Kidney epithelial cell (primary cell): ENCODE data around the gene S100G. TPM values are rescaled to one million over a fixed set of nuclear protein-coding genes. Genes with fewer than 3 reads are reported as not detected.

Experiments
- DNase-seq: peaks from one replicate; pipeline ENCODE4 v3.0.0-alpha.2; 2010; ENCODE audit warnings: low read depth
- H3K27me3 ChIP-seq: 2 replicates; pipeline ENCODE4 v1.6.0; 2011; ENCODE audit warnings: low read length; ENCODE audit not compliant: control insufficient read depth, insufficient read depth
- H3K36me3 ChIP-seq: 2 replicates; pipeline ENCODE4 v1.5.1; 2011; ENCODE audit warnings: low read length; ENCODE audit not compliant: control insufficient read depth, insufficient read depth
- H3K4me3 ChIP-seq: 2 replicates; pipeline ENCODE4 v1.5.1; 2011; ENCODE audit warnings: low read depth, mild to moderate bottlenecking, control low read depth, low read length
- CTCF ChIP-seq: IDR thresholded peaks from 2 replicates; pipeline ENCODE4 v1.5.1; 2011; ENCODE audit warnings: mild to moderate bottlenecking, moderate library complexity, low read length, control low read depth, inconsistent platforms; ENCODE audit not compliant: insufficient read depth, poor library complexity, severe bottlenecking
- total RNA-seq: library from RNA; depleted of rRNA; stranded (reverse); fragments of >200 nt; gene quantifications from 2 replicates; pipeline ENCODE4 v1.2.3, GENCODE V29; 2015

S100G gene
- total RNA-seq, 1 donor from 2014 or later, result not detected

GRCh38 chrX:16662402-16662801, 12.4 kb downstream of the S100G start:
- no peaks in the 10 kb centered on the region for H3K36me3 ChIP-seq
- H3K4me3 ChIP-seq, result no peak overlapping the region
- no peak for DNase-seq
- no peak for TF ChIP-seq CTCF
- no peaks in the 10 kb centered on the region for H3K27me3 ChIP-seq

DNA sequence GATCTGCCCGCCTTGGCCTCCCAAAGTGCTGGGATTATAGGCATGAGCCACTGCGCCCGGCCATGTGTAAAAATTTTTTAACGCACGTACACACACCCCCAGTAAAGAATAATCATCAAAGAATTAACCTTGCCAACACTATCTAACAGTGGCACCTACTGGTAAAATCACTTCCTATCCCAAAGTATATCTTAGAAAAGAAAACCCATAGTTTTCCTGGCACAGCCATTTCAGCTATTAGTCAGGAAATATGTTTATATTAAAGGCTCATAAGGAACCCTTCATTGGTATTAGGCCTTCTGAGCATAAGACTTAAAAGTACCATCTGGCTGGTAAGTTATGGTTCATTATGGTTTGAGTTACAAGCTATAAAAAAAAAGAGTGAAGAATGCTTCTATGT, 14.1 kb downstream of the S100G start:
- DNase-seq, result no peak
- TF ChIP-seq CTCF, result no peak
- Histone ChIP-seq H3K36me3 (peaks cover 1% of the 10 kb centered on the region), H3K4me3 (no peak overlapping the region), H3K27me3 (no peaks in the 10 kb centered on the region)

DNA sequence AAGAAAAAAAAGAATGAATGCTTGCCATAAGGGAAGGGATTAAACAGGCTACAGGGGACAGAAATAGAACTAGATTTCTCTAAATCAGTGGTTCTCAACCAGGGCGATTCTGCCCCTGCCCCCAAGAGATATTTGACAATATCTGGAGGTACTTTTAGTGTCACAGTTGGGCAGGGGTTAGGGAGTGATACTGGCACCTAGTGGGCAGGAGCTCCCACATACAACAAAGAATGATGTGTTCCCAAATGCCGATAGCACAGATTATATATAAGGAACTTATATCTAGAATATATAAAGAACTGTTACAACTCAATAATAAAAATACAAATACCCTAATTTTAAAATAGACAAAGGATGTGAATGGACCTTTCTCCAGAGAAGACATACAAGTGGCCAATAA, 14.7 kb downstream of the S100G start:
- Histone ChIP-seq H3K4me3 (no peak overlapping the region), H3K27me3 (no peaks in the 10 kb centered on the region), H3K36me3 (peaks cover 1% of the 10 kb centered on the region)
- no peak for DNase-seq
- no peak for TF ChIP-seq CTCF

GRCh38 chrX:16665089-16665488, 15.1 kb downstream of the S100G start:
- no peak for DNase-seq
- Histone ChIP-seq H3K36me3 (peaks cover 1% of the 10 kb centered on the region), H3K4me3 (no peak overlapping the region), H3K27me3 (no peaks in the 10 kb centered on the region)
- TF ChIP-seq CTCF, result no peak

- Histone ChIP-seq H3K4me3 (no peak overlapping the region), H3K36me3 (peaks cover 1% of the 10 kb centered on the region), H3K27me3 (no peaks in the 10 kb centered on the region)
- no peak for TF ChIP-seq CTCF
- peak; percentile 14 for DNase-seq
Observed at GRCh38 chrX:16666541-16666940, 16.6 kb downstream of the S100G start.

DNA sequence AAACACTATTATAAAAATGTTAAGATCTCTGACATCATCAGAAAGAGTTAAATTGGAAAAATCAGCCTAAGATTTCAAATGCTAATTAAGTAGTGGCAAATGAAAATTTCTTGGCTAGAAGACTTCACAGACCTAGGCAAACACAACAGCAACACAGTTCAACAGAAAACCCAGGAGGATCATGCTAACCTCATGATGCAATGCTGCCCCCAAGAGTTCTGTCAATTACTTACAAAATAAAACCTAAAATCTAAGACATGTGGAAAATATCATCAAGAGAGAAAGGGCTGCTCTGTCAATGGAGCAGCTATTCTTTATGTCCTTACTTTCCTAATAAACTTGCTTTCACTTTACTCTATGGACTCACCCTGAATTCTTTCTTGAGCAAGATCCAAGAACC, 21.0 kb downstream of the S100G start:
- TF ChIP-seq CTCF, result peak; percentile 39
- Histone ChIP-seq H3K36me3 (peaks cover 1% of the 10 kb centered on the region), H3K4me3 (no peak overlapping the region), H3K27me3 (no peaks in the 10 kb centered on the region)
- peak; percentile 12 for DNase-seq
